Activated naive CD4-positive, alpha-beta T cell treated with anti-CD3 and anti-CD28 coated beads, Interleukin-2, amount 10 ng/mL, durations not matched to agents 7 days and 5 days (primary cell): ENCODE data around the gene TSPAN15.
"Not testable (repeated sequence)": the region's sequence is repeated elsewhere in the genome, so short reads cannot be mapped to it uniquely, and the experiment has no call there.

Experiments used
- CTCF ChIA-PET: fragments of 350-600 bp; sonication (Branson Sonifier 250); formaldehyde crosslinking; loops from one replicate; lab custom pipeline; 2021; ENCODE audit warnings: antibody characterized with exemption; lab: Charles Lee
- DNase-seq: peaks from one replicate; pipeline ENCODE4 v3.0.0-alpha.2; 2020
- H3K27ac Mint-ChIP-seq: one replicate; pipeline ENCODE4 v1.8.0; 2021; ENCODE audit warnings: mild to moderate bottlenecking, moderate library complexity, mixed read lengths
- H3K27me3 Mint-ChIP-seq: one replicate; pipeline ENCODE4 v1.8.0; 2021; ENCODE audit warnings: mild to moderate bottlenecking, mixed read lengths
- H3K36me3 Mint-ChIP-seq: one replicate; pipeline ENCODE4 v1.8.0; 2021; ENCODE audit warnings: mixed read lengths
- H3K4me1 Mint-ChIP-seq: one replicate; pipeline ENCODE4 v1.8.0; 2021; ENCODE audit warnings: mixed read lengths
- H3K4me3 Mint-ChIP-seq: one replicate; pipeline ENCODE4 v1.8.0; 2021; ENCODE audit warnings: mild to moderate bottlenecking, moderate library complexity, mixed read lengths
- H3K9me3 Mint-ChIP-seq: one replicate; pipeline ENCODE4 v1.8.0; 2021; ENCODE audit warnings: mixed read lengths

The TSPAN15 gene

DNA sequence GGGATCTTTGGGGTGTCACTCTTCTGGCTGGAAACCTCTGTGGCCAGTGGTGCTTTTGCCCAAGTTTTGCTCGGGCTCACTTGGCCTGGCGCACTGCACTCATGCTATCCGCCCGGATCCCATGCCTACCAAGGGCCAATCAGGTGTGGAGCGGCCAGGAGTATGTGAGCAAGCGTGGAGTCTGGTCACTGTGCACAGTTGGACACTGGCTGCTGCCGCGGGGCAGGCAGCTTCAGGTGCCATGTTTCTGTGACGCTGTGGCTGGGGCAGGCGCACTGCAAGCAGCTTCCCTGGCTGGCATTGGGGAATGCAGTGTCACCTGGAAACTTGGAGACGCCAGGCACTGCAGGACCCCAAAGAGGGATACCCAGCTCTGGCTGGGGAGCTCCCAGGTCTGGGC is 76.7 kb downstream of the TSPAN15 start:
- Mint-ChIP-seq H3K4me3 (no peak overlapping the region), H3K9me3 (no peaks in the 10 kb centered on the region), H3K27me3 (peaks cover 30% of the 10 kb centered on the region), H3K4me1 (no peaks in the 10 kb centered on the region), H3K36me3 (no peaks in the 10 kb centered on the region), H3K27ac (no peak overlapping the region)
- DNase-seq = no peak
- CTCF ChIA-PET = interaction anchor here (2.3 kb wide), 1 partner anchor 13 kb away, joined by 13 read pairs; no protein-coding TSS in a partner anchor

- no peak for DNase-seq
- CTCF ChIA-PET = no interaction called here
- Mint-ChIP-seq H3K9me3 (no peaks in the 10 kb centered on the region), H3K27ac (no peak overlapping the region), H3K36me3 (no peaks in the 10 kb centered on the region), H3K27me3 (peaks cover 16% of the 10 kb centered on the region), H3K4me1 (no peaks in the 10 kb centered on the region), H3K4me3 (no peak overlapping the region)
These were observed 82.4 kb downstream of the TSPAN15 start for GRCh38 chr10:69533658-69534057.

GRCh38 chr10:69536521-69536920 is 85.3 kb downstream of the TSPAN15 start:
- H3K27me3 Mint-ChIP-seq = peaks cover 19% of the 10 kb centered on the region
- H3K27ac Mint-ChIP-seq, CTCF ChIA-PET, H3K4me3 Mint-ChIP-seq, H3K36me3 Mint-ChIP-seq, DNase-seq, H3K9me3 Mint-ChIP-seq, H3K4me1 Mint-ChIP-seq: not testable (repeated sequence)

- H3K27me3 Mint-ChIP-seq = peaks cover 19% of the 10 kb centered on the region
These were observed 86.2 kb downstream of the TSPAN15 start for GRCh38 chr10:69537449-69537848.

GRCh38 chr10:69538461-69538860 is 87.2 kb downstream of the TSPAN15 start:
- H3K9me3 Mint-ChIP-seq = peaks cover 13% of the 10 kb centered on the region
- no peak overlapping the region for H3K27ac Mint-ChIP-seq
- no peak for DNase-seq
- H3K36me3 Mint-ChIP-seq = no peaks in the 10 kb centered on the region
- H3K4me1 Mint-ChIP-seq = no peaks in the 10 kb centered on the region
- H3K4me3 Mint-ChIP-seq = no peak overlapping the region
- CTCF ChIA-PET = interaction anchor here (0.8 kb wide), 1 partner anchor 22 kb away, joined by 3 read pairs; no protein-coding TSS in a partner anchor
- peaks cover 15% of the 10 kb centered on the region for H3K27me3 Mint-ChIP-seq

More at GRCh38 chr10:69537449-69537848, 86.2 kb downstream of the TSPAN15 start:
- H3K4me1 Mint-ChIP-seq = no peaks in the 10 kb centered on the region
- H3K9me3 Mint-ChIP-seq = peaks cover 13% of the 10 kb centered on the region
- DNase-seq = no peak
- CTCF ChIA-PET = no interaction called here
- no peak overlapping the region for H3K4me3 Mint-ChIP-seq
- H3K36me3 Mint-ChIP-seq = no peaks in the 10 kb centered on the region
- H3K27ac Mint-ChIP-seq = no peak overlapping the region

DNA sequence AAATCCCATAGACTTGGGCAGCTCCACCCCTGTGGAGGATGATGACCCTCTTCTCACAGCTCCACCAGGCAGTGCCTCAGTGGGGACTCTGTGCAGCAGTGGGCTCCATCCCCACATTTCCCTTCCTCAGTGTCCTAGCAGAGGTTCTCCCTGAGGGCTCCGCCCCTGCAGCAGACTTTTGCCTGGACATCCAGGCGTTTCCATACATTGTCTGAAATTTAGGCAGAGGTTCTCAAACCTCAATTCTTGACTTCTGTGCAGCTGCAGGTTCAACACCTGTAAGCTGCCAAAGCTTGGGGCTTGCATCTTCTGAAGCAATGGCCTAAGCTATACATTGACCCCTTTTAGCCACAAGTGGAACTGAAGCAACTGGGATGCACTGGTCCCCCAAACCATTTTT is 90.2 kb downstream of the TSPAN15 start:
- Mint-ChIP-seq H3K27ac (no peak overlapping the region), H3K4me3 (no peak overlapping the region), H3K9me3 (peaks cover 13% of the 10 kb centered on the region), H3K4me1 (no peaks in the 10 kb centered on the region), H3K27me3 (peaks cover 15% of the 10 kb centered on the region), H3K36me3 (no peaks in the 10 kb centered on the region)
- CTCF ChIA-PET = no interaction called here
- DNase-seq = no peak

DNA sequence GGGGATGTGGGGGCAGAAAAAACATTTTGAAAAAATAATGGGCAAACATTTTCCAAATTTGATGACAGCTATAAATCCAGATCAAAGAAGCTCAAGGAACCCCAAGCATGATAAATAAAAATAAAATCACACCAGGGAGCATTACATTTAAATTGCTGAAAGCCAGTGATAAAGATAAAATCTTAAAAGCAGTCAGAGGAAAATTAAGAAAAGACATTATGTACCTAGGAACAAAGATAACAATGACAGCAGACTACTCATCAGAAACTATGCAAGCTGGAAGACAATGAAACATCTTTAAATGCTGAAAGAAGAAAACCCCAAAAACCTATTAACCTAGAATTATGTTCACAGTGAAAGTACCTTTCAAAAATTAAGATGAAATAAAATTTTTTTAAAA is 98.7 kb downstream of the TSPAN15 start:
- CTCF ChIA-PET = no interaction called here
- peaks cover 31% of the 10 kb centered on the region for H3K27me3 Mint-ChIP-seq
- no peaks in the 10 kb centered on the region for H3K36me3 Mint-ChIP-seq

DNA sequence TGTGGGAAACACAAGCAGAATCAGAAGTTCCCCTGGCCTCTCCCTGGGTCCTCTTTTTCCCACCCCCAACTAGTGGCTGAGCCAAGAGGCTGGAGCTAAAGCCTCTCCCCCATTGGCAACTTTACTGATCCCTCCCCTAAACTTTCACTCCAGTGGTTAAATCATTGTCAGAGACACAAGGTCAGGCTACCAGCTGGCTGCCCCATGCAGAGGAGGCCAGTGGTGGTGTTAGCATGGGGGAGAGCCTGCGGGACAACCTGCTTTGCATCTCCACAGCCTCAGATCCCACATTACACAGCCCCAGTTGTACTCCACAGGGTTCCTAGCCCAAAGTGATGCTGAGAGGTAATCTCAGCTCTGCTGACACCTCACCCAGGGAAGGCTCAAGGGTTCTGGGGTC is 101.0 kb downstream of the TSPAN15 start:
- no peaks in the 10 kb centered on the region for H3K4me1 Mint-ChIP-seq
- no peak overlapping the region for H3K27ac Mint-ChIP-seq
- DNase-seq = no peak
- CTCF ChIA-PET = no interaction called here
- H3K36me3 Mint-ChIP-seq = no peaks in the 10 kb centered on the region
- H3K9me3 Mint-ChIP-seq = peaks cover 23% of the 10 kb centered on the region
- no peak overlapping the region for H3K4me3 Mint-ChIP-seq
- peaks cover 40% of the 10 kb centered on the region for H3K27me3 Mint-ChIP-seq

More for the DNA sequence above, 98.7 kb downstream of the TSPAN15 start:
- no peaks in the 10 kb centered on the region for H3K4me1 Mint-ChIP-seq
- no peak overlapping the region for H3K4me3 Mint-ChIP-seq
- H3K9me3 Mint-ChIP-seq = peaks cover 23% of the 10 kb centered on the region
- no peak for DNase-seq
- H3K27ac Mint-ChIP-seq = no peak overlapping the region

DNA sequence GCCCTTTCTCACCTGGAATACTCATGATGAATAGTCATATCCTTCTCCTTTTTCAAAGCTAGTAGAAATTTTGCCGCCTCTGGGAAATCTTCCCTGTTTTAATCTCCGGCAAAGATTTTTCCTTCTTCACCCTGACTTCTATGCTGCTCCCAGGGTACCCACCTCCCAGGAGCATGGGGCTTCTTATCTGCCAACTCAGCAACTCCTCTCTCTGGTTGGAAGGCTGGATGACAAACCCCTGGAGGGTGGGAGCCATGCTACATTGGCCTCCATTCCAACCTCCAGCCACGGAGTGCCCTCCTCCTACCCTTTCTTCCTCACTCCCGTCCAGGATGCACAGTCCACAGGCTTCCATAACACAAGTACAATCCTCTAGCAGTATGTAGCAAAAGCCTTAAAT is 102.1 kb downstream of the TSPAN15 start:
- Mint-ChIP-seq H3K4me1 (peaks cover 4% of the 10 kb centered on the region), H3K27ac (no peak overlapping the region), H3K36me3 (no peaks in the 10 kb centered on the region), H3K27me3 (peaks cover 37% of the 10 kb centered on the region), H3K4me3 (no peak overlapping the region), H3K9me3 (peaks cover 21% of the 10 kb centered on the region)
- DNase-seq = no peak
- CTCF ChIA-PET = no interaction called here

GRCh38 chr10:69554611-69555010 is 103.3 kb downstream of the TSPAN15 start:
- CTCF ChIA-PET = no interaction called here

More at GRCh38 chr10:69554611-69555010, 103.3 kb downstream of the TSPAN15 start:
- no peak overlapping the region for H3K4me3 Mint-ChIP-seq
- H3K9me3 Mint-ChIP-seq = peaks cover 10% of the 10 kb centered on the region
- peaks cover 11% of the 10 kb centered on the region for H3K4me1 Mint-ChIP-seq
- no peak overlapping the region for H3K27ac Mint-ChIP-seq
- H3K36me3 Mint-ChIP-seq = no peaks in the 10 kb centered on the region
- no peak for DNase-seq
- H3K27me3 Mint-ChIP-seq = peaks cover 45% of the 10 kb centered on the region
